HG02870 (cell line): ENCODE measurements around the gene LONP2.
"Not testable (repeated sequence)": the region's sequence is repeated elsewhere in the genome, so short reads cannot be mapped to it uniquely, and the experiment has no call there.

ENCODE experiments used
- ATAC-seq: cut with Tn5 transposase; IDR thresholded peaks from one replicate; pipeline ENCODE4 v1.9.1; 2021; ENCODE audit warnings: mild to moderate bottlenecking, moderate library complexity; ENCODE audit not compliant: unreplicated experiment

The LONP2 gene

DNA sequence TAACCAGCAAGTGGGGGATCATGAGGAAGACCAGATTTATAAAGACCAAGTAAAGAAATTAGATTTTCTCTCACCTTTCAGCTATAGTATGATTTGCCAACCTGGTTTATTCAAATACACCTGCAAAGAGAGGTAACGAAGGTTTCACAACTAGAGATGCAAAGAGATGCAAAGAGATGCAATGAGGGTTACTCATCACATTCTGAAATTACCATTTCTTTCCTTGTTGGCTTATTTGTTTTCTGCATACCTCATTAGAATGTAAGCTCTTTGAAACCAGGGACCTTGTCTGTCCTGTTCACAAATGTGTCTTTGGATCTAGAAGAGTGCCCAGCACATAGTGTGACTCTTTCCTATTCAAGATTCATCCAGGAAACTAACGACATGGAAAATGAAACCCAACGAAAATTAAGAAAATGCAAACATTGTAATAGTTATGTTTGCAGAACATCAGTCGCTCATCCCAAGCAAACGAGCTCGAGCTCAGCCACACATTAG is 9.0 kb upstream of the LONP2 start:
- no peak for ATAC-seq

DNA sequence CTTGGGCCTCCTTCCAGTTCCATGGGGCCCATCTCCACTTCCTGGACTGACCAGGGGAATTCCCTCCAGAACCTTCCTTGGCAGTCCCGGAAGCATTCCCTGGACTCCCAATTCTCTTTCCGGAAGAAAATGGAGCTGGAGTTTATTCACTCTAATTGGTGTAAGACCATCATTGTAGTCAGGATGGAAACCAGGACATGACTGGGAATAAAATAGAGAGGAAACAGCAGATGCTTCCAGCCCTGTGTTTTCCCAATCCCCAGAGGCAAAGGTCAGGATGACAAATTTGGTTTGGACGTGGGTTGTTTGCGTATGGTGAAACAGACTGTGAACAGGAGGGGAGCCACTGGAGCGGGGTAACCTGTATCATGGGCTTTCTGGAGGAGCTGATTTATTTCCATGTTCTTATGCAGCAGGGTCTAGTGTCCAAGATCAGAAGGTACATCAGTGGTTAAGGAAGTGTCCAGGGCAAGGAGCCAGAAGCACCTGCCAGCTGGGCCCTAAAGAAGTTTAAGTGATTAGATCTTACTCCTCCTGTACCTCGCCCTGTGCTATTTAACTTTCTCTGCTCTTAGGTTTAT is 8.5 kb upstream of the LONP2 start:
- ATAC-seq: no peak

DNA sequence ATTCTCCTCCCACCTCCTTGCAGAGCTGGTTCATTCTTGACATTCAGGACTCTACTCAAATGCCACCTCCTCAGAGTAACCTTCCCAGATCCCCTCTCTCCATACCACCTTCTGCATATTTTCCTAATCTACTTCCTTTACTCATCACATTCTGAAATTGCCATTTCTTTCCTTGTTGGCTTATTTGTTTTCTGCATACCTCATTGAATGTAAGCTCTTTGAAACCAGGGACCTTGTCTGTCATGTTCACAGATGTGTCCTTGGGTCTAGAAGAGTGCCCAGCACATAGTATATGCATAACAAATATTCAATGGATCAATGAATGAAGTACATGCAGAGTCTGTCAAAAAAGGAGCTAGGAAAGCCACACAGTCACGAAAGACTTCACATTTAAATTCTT is 7.8 kb upstream of the LONP2 start:
- no peak for ATAC-seq

DNA sequence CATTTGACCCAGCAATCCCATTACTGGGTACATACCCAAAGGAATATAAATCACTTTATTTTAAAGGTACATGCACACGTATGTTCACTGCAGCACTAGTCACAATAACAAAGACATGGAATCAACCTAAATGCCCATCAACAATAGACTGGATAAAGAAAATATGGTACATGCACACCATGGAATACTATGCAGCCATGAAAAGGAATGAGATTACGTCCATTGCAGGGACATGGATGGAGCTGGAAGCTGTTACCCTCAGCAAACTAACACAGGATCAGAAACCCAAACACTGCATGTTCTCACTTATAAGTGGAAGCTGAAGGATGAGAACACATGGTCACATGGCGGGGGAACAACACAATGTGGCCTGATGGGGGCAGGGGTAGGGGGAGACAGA is 4.0 kb upstream of the LONP2 start:
- not testable (repeated sequence) for ATAC-seq

DNA sequence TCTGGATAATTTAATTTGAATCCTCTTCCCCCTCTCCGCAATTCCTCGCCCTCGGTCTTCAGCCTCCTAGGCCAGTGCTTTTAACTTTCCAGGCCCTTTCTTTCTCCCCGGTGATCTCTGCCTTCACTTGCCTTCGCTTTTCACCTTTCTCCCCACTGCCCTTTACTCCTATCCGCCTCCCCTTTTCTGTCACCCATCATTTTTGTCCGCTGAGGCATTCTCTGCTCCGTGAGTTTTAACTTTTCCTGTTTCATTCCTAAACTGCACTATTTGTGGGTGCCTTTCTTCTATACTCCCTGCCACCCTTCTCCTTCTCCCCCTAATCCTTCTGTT is 729 bp downstream of the LONP2 start:
- ATAC-seq: no peak

DNA sequence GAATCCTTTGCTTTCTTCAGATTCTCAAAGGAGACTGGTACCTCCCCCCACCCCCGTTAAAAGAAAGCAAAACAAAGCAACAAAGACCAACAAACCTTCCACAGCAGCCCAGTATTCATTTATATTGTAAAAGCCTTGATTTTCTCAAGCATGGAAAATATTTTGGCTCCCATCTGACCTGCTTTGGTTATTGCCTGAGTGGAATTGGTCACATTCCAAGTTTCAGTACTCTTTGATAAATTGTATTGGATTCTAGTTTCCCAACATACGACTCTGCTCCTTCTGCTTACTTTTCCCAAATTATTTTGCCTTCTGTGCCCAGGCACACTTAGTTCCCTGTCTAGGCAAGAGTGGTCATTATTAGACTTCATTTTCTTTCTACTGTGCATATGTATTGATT is 2.0 kb downstream of the LONP2 start:
- ATAC-seq: no peak

DNA sequence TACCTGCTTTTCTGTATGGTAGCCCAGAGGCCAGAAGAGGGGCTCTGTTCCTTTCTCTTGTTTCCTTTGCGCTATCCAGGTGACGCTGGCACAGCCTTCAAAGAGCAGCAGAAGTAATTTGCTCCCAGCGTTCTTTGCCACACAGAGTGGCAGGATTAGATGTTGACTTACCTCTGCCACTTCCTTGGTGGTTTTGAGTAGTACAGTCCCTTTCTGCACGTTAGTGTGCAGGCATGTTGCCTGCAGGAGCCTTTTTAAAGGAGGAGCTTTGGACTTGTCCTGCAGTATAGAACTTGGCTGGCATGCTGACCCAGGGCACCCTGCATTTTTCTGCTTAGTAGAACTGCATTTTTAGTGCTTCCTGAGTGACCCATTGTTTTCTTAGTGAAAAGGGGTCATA is 3.2 kb downstream of the LONP2 start, which contains the start of gene ABCC11:
ABCC11 (minus strand) TSS at position 229 of the 400 bp plus-strand sequence. CDS start 15,618 bp downstream, outside the sequence.
- no peak for ATAC-seq

DNA sequence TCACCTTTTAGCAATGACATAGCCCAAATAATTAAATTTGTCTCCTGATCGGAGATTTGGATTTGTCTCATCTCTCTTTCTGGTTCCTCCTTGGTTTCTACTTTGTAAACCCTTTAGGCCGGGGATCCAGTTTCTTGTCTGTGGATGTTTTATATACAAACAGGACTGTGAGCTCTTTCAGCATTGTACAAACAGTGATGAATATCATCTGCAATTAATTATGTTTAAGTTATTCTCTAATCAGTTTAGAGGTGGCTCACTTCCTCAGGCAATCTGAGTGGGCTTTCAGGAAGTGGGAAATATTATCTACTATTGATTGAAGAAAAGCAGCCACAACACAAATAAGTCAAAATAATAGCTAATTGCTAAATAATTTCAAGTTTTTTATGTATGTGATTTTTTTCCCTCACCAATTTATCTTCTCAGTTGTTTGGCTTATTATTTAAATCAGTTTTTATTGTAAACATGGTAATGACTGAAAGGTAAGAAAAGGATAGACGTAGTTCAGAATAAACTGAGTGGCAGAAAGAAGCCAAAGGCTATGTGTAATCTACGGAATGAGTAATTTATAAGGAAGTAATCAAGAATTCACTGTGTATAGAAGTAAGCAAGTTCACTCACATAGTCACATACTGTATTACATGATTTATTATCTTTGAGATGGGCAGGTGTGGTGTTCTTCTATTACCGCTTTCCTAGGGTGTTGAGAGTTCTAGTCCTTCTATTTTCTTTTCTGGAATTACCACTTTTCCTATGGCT is 6.6 kb downstream of the LONP2 start:
- ATAC-seq: no peak

DNA sequence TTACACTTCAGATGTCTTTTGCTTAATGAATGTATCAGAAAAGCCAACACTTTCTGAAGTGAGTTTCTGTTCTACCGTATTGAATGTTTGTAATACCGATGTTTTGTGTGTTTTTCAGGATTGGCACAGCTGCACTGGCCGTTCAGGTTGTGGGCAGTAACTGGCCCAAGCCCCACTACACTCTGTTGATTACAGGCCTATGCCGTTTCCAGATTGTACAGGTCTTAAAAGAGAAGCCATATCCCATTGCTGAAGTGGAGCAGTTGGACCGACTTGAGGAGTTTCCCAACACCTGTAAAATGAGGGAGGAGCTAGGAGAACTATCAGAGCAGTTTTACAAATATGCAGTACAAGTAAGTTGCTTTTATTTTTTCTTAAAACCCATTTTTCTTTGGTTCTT is 7.9 kb downstream of the LONP2 start:
- no peak for ATAC-seq

DNA sequence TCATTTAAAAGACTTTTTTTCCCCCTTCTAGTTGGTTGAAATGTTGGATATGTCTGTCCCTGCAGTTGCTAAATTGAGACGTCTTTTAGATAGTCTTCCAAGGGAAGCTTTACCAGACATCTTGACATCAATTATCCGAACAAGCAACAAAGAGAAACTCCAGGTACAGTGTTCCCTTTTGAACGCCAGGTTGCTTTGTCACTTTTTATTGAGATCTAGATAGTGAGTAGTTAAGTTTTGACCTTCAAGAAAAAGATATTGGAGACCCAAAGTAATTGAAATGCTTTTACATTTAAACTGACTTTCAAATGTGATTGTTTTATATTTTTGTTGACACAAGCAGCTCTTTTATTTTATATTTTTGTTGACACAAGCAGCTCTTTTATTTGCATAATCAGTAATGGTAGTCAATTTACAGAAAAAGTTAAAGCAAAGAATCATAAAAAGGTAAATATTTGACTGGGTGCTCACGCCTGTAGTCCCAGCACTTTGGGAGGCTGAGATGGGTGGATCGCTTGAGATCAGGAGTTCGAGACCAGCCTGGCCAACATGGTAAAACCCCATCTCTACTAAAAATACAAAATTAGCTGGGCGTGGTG is 12.6 kb downstream of the LONP2 start:
- ATAC-seq: no peak

DNA sequence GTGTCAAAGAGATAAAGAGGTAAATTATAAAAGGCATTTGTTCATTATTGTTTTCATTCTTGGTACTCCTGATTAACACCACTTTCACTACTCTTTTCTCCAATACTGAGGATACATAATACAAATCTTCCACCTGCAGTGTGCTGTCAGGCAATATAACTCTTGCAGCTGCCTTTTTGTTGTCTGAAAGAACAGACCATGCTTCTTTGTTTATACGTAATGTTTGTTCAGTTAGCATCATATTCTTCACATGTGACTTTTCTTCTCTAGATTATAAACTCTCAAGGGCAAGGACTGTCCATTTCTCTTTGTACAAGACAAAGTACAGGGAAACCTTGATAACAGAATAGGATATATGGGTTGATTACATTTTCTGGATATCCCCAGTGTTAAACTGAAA is 17.5 kb downstream of the LONP2 start:
- ATAC-seq: no peak

DNA sequence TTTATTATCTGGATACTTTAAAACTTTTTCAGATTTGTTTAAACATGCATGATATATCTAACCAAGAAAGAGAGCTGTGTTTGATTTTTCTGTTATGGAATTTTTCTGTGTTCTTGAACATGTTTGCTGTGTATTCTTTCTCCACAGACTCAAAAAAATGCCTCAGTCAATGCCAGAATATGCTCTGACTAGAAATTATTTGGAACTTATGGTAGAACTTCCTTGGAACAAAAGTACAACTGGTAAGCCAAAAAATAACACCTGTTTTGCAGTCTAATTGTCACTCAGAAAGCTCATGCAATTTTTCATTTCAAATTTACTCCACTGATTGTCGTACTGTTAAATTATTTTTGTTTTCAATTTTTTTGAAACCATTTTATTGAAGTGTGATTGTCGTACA is 18.5 kb downstream of the LONP2 start:
- ATAC-seq: no peak

DNA sequence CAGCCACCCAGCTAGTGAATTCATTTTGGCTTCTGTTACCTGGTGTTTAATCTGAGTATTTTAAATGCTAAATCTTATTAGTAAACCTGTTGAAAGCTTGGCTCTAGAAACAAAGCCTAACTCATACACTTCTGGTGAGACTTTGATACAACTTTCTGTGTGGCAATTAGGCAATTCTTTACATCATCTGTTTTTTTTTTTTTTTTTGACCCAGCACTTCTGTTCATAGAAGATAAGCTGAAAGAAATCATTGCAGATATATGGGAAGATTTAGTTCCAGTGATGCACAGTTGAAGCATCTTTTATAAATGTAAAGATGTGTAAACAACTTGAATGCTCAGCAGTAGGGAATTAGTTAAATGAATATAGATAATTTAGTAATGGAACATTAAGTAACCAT is 24.9 kb downstream of the LONP2 start:
- ATAC-seq: no peak

DNA sequence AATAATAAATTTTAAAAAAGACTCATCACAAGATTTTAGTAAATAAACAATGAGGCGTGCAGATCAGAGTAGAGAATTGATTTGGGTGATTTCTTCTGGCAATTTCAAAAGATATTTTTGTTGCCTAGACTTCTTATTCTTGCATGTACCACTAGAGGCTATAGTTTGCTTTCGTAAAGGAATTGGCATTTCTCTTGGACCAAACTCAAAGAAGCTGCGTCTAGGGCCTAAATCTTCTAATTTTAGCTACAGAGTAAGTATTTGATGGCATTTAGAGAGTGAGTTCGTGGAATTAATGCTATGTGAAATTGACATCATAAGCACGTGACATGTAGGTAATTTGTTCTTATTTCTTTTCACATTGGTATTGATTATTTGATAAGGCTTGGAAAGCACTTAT is 27.6 kb downstream of the LONP2 start:
- no peak for ATAC-seq

DNA sequence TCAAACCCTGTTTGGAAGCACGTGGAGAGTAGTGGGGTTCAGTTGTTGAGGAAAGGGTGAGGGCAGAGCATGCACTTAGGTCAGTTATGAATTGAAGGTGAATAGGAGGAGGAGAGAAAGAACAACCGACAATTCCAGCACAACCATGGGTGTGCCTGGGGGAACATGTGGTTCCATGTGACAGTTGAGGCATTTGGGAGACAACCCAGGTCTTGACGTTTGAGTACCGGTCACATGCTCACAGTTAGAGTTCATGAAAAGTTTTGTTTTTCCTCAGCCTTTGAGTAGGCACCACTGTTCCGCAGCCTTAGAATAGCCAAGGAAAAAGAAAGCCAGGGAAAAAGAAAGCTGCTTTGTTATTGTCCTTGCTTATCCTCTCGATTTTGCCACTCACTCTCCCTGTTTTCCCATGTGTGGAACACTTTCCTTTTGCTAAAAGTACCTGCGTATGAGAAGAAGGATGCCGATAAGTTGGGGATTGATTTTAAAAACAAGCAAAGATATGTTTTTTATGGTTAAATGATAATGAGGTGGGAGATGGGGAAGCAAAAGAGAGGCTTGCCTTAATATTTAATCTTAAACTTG is 28.8 kb downstream of the LONP2 start:
- no peak for ATAC-seq

DNA sequence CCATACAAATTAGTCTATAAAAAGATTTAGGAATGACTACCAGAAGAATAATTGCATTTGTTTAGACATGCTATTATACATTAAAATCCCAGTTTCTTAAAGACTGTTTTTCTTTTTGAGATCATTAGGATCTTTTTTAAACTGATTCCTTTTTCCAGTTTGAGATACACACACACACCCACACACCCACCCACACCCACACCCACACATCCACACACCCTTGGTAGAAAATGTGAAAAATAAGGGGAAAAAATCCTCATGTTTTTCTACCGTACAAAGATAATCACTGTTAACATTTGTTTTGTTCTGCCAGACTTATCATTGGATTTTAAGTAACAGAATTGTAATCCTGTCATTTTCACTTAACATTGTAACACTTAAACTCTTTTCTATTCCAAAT is 30.4 kb downstream of the LONP2 start:
- ATAC-seq: no peak

DNA sequence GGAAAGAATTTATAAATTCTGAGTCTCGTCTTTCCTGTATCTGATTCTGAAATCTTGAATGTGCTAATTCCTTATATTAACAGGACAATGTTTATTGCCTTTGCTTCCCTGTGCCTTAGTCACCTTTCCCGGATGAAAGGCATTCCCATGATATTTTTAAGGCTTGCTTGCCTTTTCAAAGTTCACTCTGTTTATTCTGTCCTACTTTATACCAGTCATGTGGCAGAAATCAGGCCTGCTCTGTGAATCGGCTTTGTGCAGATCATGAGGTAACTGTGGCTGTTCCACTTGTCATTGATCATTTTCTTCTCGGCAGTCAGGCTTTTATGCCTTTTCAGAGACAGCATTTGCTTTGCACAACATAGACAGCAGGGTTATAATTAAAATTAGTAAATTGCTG is 32.0 kb downstream of the LONP2 start:
- no peak for ATAC-seq

DNA sequence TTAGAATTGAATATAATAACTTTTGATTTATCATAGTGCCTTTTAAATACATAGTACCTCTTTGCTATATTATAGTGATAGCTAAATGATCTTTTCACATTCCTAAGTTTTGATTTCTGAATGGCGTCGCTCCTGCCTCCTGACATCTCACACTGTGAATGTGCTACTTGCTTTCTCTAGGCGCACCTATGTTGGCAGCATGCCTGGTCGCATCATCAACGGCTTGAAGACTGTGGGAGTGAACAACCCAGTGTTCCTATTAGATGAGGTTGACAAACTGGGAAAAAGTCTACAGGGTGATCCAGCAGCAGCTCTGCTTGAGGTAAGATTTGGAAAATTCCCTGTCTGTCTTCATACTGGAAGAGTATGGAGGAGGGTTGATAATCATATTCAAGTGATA is 33.1 kb downstream of the LONP2 start:
- no peak for ATAC-seq

DNA sequence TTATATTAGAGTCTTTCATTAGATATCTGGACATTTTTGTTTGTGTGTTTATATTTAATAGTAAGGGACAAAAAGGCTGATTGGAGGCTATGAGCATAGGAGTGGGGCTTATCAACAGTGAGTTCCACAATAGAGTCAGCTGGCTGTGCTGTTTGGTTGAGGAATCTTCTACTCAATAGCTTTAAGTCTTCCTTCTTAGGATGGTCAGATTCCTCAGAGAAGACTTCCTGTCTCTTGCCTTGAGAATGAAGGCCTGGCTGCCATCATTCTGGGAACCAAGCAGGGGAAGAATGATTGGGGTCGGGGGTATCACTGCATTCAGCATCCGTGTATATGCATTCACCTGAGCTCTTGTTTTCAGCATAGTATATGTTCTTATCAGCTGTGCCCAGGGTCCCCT is 35.1 kb downstream of the LONP2 start:
- ATAC-seq: no peak

DNA sequence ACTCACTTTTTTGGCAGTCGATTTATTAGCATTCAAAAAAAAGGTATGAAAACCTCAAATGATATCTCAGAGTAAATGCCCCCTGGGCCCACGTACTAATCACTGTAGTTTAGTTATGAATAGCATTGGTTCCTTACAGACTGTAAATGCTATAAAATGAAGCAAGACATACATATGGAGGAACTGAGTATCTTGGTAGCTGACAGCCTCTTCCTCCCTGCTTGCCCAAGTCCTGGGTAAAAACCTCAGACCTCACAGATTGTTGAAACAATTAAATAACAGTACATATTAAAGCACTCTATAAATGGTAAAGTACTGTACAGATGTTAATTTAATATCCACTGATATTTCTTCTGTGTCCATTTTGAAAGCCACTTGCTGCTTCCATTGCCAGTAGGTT is 36.4 kb downstream of the LONP2 start:
- no peak for ATAC-seq

DNA sequence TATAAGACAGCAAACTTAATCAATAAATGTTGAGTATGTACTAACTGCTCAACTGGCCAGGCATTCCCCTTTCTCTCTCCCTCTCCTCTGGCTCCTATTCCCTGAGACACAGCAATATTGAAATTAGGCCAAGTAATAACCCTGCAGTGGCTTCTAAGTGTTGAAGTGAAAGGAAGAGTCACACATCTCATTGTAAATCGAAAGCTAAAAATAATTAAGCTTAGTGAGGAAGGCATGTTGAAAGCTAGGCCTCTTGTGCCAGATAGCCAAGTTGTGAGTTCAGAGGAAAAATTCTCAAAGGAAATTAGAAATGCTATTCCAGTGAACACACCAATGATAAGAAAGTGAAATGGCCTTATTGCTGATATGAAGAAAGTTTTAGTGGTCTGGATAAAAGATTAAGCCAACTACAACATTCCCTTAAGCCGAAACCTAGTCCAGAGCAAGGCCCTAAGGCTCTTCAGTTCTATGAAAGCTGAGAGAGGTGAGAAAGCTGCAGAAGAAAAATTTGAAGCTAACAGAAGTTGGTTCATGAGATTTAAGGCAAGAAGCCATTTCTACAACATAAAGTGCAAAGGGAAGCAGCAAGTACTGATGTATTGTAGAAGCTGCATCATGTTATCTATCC is 38.6 kb downstream of the LONP2 start:
- no peak for ATAC-seq
